NB4 (cell line): ENCODE results near the gene ZNF746.

Experiments
- MYC ChIP-seq: IDR thresholded peaks from 2 replicates; pipeline ENCODE4 v1.6.1; 2011; ENCODE audit warnings: low read depth, low read length
- POLR2A ChIP-seq: IDR thresholded peaks from 2 replicates; pipeline ENCODE4 v1.6.1; 2011; ENCODE audit warnings: mild to moderate bottlenecking; ENCODE audit not compliant: insufficient read length; ENCODE audit errors: extremely low read depth
- TF ChIP-seq, protein P1 (sequence below): IDR thresholded peaks from one replicate; pipeline ENCODE4 v1.5.1; 2012; ENCODE audit warnings: low read depth, low read length
- TF ChIP-seq, protein P2 (sequence below): IDR thresholded peaks from 2 replicates; pipeline ENCODE4 v1.6.1; 2011; ENCODE audit warnings: low read depth, low read length

DNA sequence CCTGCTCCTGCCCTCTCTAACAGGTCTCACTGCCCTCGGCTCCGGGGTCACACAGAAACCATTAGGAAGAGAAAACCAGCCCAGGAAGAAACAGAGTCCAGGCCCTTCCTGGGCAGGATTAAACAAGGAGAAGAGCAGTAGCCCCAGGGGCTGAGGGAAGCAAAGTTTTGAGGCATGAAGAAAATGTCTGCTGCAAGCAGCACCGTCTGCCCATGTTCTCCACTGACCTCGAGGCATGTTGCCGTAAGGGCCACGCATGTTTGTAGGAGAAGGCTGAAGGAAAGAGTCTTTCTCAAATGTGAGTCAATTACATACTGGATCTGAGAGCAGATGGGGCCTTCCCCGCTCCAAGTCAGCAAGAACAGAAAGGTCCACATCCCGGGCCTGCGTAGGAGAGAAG lies 4.2 kb downstream of the ZNF746 start:
- TF ChIP-seq, protein P1, sequence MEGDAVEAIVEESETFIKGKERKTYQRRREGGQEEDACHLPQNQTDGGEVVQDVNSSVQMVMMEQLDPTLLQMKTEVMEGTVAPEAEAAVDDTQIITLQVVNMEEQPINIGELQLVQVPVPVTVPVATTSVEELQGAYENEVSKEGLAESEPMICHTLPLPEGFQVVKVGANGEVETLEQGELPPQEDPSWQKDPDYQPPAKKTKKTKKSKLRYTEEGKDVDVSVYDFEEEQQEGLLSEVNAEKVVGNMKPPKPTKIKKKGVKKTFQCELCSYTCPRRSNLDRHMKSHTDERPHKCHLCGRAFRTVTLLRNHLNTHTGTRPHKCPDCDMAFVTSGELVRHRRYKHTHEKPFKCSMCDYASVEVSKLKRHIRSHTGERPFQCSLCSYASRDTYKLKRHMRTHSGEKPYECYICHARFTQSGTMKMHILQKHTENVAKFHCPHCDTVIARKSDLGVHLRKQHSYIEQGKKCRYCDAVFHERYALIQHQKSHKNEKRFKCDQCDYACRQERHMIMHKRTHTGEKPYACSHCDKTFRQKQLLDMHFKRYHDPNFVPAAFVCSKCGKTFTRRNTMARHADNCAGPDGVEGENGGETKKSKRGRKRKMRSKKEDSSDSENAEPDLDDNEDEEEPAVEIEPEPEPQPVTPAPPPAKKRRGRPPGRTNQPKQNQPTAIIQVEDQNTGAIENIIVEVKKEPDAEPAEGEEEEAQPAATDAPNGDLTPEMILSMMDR = no peak
- TF ChIP-seq, protein P2, sequence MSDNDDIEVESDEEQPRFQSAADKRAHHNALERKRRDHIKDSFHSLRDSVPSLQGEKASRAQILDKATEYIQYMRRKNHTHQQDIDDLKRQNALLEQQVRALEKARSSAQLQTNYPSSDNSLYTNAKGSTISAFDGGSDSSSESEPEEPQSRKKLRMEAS = no peak
- TF ChIP-seq POLR2A (no peak), MYC (no peak)
